Sigmoid colon (tissue), 7 donors: ENCODE measurements around the gene SLC22A3. TPM values are rescaled to one million over a fixed set of nuclear protein-coding genes. Genes with fewer than 3 reads are reported as not detected.
A peak's percentile ranks its signal among the peaks of the same experiment; 100 is the strongest.

ENCODE experiments used
- DNase-seq: peaks from one replicate; pipeline ENCODE4 v3.0.0-alpha.2; 2019
- H3K27ac ChIP-seq, 4 donors: fragments of 200-600 bp; sonication (generic); one replicate each; pipeline ENCODE4 v1.5.1; 2016 to 2019; ENCODE audit warnings: mild to moderate bottlenecking in 1 of 4
- H3K27me3 ChIP-seq, 3 donors: fragments of 200-600 bp; sonication (generic); one replicate each; pipeline ENCODE4 v1.5.1; 2019; ENCODE audit warnings: mild to moderate bottlenecking in 1 of 3
- H3K36me3 ChIP-seq, 4 donors: fragments of 200-600 bp; sonication (generic); one replicate each; pipeline ENCODE4 v1.5.1; 2016 to 2019
- H3K4me1 ChIP-seq, 4 donors: fragments of 200-600 bp; sonication (generic); one replicate each; pipeline ENCODE4 v1.5.1; 2017 to 2019
- H3K4me3 ChIP-seq, 4 donors: fragments of 200-600 bp; sonication (generic); one replicate each; pipeline ENCODE4 v1.5.1; 2017 to 2019; ENCODE audit warnings: mild to moderate bottlenecking in 2 of 4, moderate library complexity in 1 of 4
- H3K9me3 ChIP-seq, 4 donors: fragments of 200-600 bp in 3 of 4; sonication (generic) in 3 of 4; one replicate each; pipeline versions ENCODE4 v1.5.1 to v1.6.1; 2013 to 2019
- CTCF ChIP-seq, 4 experiments: fragments of 450-650 bp in 3 of 4; fragments of 200-600 bp in 1 of 4; IDR thresholded peaks; one replicate each; pipeline ENCODE4 v1.5.1; 2016 to 2019; ENCODE audit warnings: antibody characterized with exemption in 4 of 4, mild to moderate bottlenecking in 3 of 4, moderate library complexity in 2 of 4
- EP300 ChIP-seq, 4 donors: sonication (generic); formaldehyde crosslinking; IDR thresholded peaks; one replicate each; pipeline ENCODE4 v1.6.1; 2017; ENCODE audit warnings: antibody characterized with exemption in 4 of 4
- POLR2A ChIP-seq, 2 donors: fragments of 450-650 bp; IDR thresholded peaks; one replicate each; pipeline ENCODE4 v1.6.1; 2016; ENCODE audit warnings: antibody characterized with exemption in 2 of 2, mild to moderate bottlenecking in 2 of 2, moderate library complexity in 2 of 2
- POLR2AphosphoS5 ChIP-seq, 4 donors: sonication (generic); formaldehyde crosslinking; IDR thresholded peaks; one replicate each; pipeline ENCODE4 v1.6.1; 2017; ENCODE audit warnings: antibody characterized with exemption in 4 of 4
- WGBS, 2 donors: extraction: QIAGEN DNeasy Blood & Tissue Kit; methylation state at CpG; one replicate each; pipeline ENCODE4 v1.1.7; 2013; 5-methylcytosine and 5-hydroxymethylcytosine counted together
- intact Hi-C: fragments of 100-400 bp; cut with DNase I; formaldehyde crosslinking; loops from one replicate; pipeline ENCODE4 v1.15.1; 2023
- polyA plus RNA-seq, 3 donors: library from polyadenylated mRNA; stranded (reverse); fragments of 200-250 nt; gene quantifications; one replicate each; pipeline ENCODE4 v1.2.3, GENCODE V29; 2013
- total RNA-seq, 4 donors: library from RNA; depleted of rRNA; stranded (reverse); fragments of >200 nt; gene quantifications; one replicate each; pipeline ENCODE4 v1.1.0, GENCODE V29; 2016
- donor health status: healthy with polysubstance abuse.
- donor health status: Bipolar disorder and iron deficiency.
- donor health status: healthy.

The SLC22A3 gene
- total and polyA plus RNA-seq, 7 donors, result 0.23 to 26.3 (median 13.6) TPM

GRCh38 chr6:160428069-160428430 lies 79.9 kb downstream of the SLC22A3 start:
- H3K36me3 ChIP-seq, result no peaks in the 10 kb centered on the region
- H3K9me3 ChIP-seq, result no peaks in the 10 kb centered on the region
- TF ChIP-seq POLR2A (IDR thresholded peaks at IDR 0.05) (no peak), POLR2AphosphoS5 (IDR thresholded peaks at IDR 0.05) (peak in 3 of 4 donors; percentile 9 to 39 (median 23))
- DNase-seq, result peak; percentile 70
- no peaks in the 10 kb centered on the region for H3K27me3 ChIP-seq
- 58 to 78% methylated on average over 4 of the region's 4 CpGs for WGBS, 2 donors
- no peak overlapping the region for H3K4me3 ChIP-seq
- H3K4me1 ChIP-seq, result peaks cover 0 to 63% (median 52%) of the 10 kb centered on the region in 4 donors
- peak overlapping the region in 2 of 4 donors; percentile 51 to 85 for H3K27ac ChIP-seq
- intact Hi-C loops, result loop anchor here (5.0 kb wide), 1 partner anchor 81 kb away; the partner anchor contains the start of gene SLC22A3

GRCh38 chr6:160428818-160429619 lies 80.8 kb downstream of the SLC22A3 start:
- Histone ChIP-seq H3K36me3 (no peaks in the 10 kb centered on the region), H3K27me3 (no peaks in the 10 kb centered on the region), H3K9me3 (no peaks in the 10 kb centered on the region), H3K4me1 (peaks cover 0 to 63% (median 52%) of the 10 kb centered on the region in 4 donors), H3K27ac (peak overlapping the region; percentile 45 to 85 (median 60)), H3K4me3 (no peak overlapping the region)
- 64 to 83% methylated on average over 9 of the region's 9 CpGs for WGBS, 2 donors
- TF ChIP-seq POLR2AphosphoS5 (IDR thresholded peaks at IDR 0.05) (peak in 3 of 4 donors; percentile 57 to 74 (median 62)), CTCF (IDR thresholded peaks at IDR 0.05) (no peak), POLR2A (IDR thresholded peaks at IDR 0.05) (no peak), EP300 (IDR thresholded peaks at IDR 0.05) (no peak)
- DNase-seq, result no peak
- intact Hi-C loops, result loop anchor here (5.0 kb wide), 1 partner anchor 82 kb away; the partner anchor contains the start of gene SLC22A3

DNA sequence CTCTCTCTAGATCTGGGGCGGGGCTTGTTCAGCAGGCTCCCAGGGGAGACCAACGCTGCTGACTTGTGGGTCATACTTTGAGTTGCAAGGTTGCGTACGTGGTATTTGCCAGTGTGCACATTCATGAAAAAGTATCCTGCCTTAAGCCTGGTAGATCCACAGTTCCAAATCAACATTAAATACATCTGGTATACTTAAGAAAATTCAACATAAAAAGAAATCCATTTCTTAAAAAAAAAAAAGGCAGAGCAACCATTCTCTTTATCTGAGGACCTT lies 81.4 kb downstream of the SLC22A3 start:
- Histone ChIP-seq H3K27me3 (no peaks in the 10 kb centered on the region), H3K9me3 (no peaks in the 10 kb centered on the region), H3K4me1 (peaks cover 0 to 60% (median 52%) of the 10 kb centered on the region in 4 donors), H3K4me3 (no peak overlapping the region), H3K36me3 (no peaks in the 10 kb centered on the region), H3K27ac (peak overlapping the region; percentile 45 to 85 (median 74))
- no peak for DNase-seq
- WGBS, 2 donors, result 64 to 91% methylated on average over 4 of the region's 4 CpGs
- intact Hi-C loops, result loop anchor here (5.0 kb wide), 1 partner anchor 82 kb away; the partner anchor contains the start of gene SLC22A3
- TF ChIP-seq EP300 (IDR thresholded peaks at IDR 0.05) (no peak), CTCF (IDR thresholded peaks at IDR 0.05) (no peak), POLR2A (IDR thresholded peaks at IDR 0.05) (no peak), POLR2AphosphoS5 (IDR thresholded peaks at IDR 0.05) (no peak)

DNA sequence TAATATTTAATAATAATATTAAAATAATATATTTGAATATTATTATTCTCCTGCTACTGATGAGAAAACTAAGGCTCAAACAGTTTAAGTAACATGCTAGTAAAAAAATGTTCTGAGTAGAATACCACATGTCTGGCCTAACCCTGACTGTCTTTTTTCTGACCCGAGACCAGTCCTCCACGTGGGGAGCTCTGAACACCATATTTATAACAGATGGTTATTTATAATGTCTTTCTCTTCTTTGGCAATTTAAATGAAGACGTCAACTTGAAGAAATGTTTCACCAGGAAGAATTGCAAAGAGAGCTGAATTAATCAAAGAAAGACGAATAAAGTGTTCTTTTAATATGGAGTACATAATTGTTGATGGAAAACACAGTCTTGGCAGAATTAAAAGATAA lies 82.0 kb downstream of the SLC22A3 start:
- H3K4me3 ChIP-seq, result no peak overlapping the region
- no peaks in the 10 kb centered on the region for H3K27me3 ChIP-seq
- intact Hi-C loops, result loop anchor here (5.0 to 10.0 kb wide), 2 partner anchors 205 to 293 kb away; no protein-coding TSS in a partner anchor
- H3K36me3 ChIP-seq, result no peaks in the 10 kb centered on the region
- 69 to 88% methylated on average over 4 of the region's 4 CpGs for WGBS, 2 donors
- DNase-seq, result peak; percentile 72
- no peaks in the 10 kb centered on the region for H3K9me3 ChIP-seq
- H3K27ac ChIP-seq, result peak overlapping the region; percentile 45 to 85 (median 74)
- TF ChIP-seq POLR2AphosphoS5 (IDR thresholded peaks at IDR 0.05) (peak; percentile 5 to 63 (median 43)), EP300 (IDR thresholded peaks at IDR 0.05) (peak in 1 of 4 donors; percentile 56), CTCF (IDR thresholded peaks at IDR 0.05) (no peak), POLR2A (IDR thresholded peaks at IDR 0.05) (no peak)
- H3K4me1 ChIP-seq, result peaks cover 0 to 55% (median 50%) of the 10 kb centered on the region in 4 donors

DNA sequence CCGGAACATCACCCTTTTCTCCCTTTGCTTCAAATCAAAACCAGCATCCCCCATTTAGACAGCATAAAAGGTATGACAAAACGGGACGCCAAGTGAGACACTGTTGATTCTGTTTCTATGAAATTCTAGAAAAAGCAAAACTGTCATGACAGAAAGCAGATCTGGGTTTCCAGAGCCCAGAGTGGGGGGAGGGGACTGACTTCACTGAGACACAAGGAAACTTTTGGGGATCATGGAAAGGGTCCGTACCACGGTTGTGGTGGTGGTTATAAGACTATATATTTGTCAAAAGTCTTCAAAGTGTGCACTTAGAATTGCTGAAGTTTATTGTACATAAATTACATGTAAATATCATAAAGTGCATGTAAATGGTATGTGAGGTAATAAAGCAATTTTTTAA lies 82.6 kb downstream of the SLC22A3 start:
- Histone ChIP-seq H3K4me3 (no peak overlapping the region), H3K27ac (peak overlapping the region; percentile 45 to 85 (median 74)), H3K9me3 (no peaks in the 10 kb centered on the region), H3K36me3 (no peaks in the 10 kb centered on the region), H3K4me1 (peaks cover 0 to 55% (median 49%) of the 10 kb centered on the region in 4 donors), H3K27me3 (no peaks in the 10 kb centered on the region)
- intact Hi-C loops, result loop anchor here (1.0 to 10.0 kb wide), 3 partner anchors 39 to 293 kb away; no protein-coding TSS in a partner anchor
- WGBS, 2 donors, result 59 to 70% methylated on average over 5 of the region's 5 CpGs
- TF ChIP-seq EP300 (IDR thresholded peaks at IDR 0.05), result peak in 1 of 4 donors; percentile 4
- TF ChIP-seq CTCF (IDR thresholded peaks at IDR 0.05), result no peak
- TF ChIP-seq POLR2AphosphoS5 (IDR thresholded peaks at IDR 0.05), result peak in 1 of 4 donors; percentile 5
- no peak for TF ChIP-seq POLR2A (IDR thresholded peaks at IDR 0.05)
- DNase-seq, result peak; percentile 73
